OCI-LY7 (cell line): ENCODE measurements around the gene TRIM29.

Experiments used
- CTCF ChIP-seq: fragments of 200-600 bp; sonication (generic); conservative IDR thresholded peaks from 2 replicates; pipeline ENCODE4 v1.5.1; 2014; ENCODE audit warnings: mild to moderate bottlenecking, antibody characterized with exemption, low read length, moderate library complexity, mixed read lengths
- EZH2phosphoT487 ChIP-seq: fragments of 200-600 bp; sonication (generic); IDR thresholded peaks from 2 replicates; pipeline ENCODE4 v1.6.1; 2018; ENCODE audit warnings: low read depth, borderline replicate concordance, mild to moderate bottlenecking, mixed run types, antibody characterized with exemption, low read length, moderate library complexity, mixed read lengths

GRCh38 chr11:120121914-120122473 lies 15.9 kb downstream of the TRIM29 start:
- TF ChIP-seq CTCF (no peak), EZH2phosphoT487 (no peak)
